Activated CD8-positive, alpha-beta T cell treated with anti-CD3 and anti-CD28 coated beads for 36 hours (primary cell): ENCODE data around the gene GSTM5. TPM values are rescaled to one million over a fixed set of nuclear protein-coding genes. Genes with fewer than 3 reads are reported as not detected.
"Not testable (repeated sequence)": the region's sequence is repeated elsewhere in the genome, so short reads cannot be mapped to it uniquely, and the experiment has no call there.

Experiments
- ATAC-seq: fragments of 200-7000 bp; cut with Tn5 transposase; one replicate; pipeline ENCODE4 v1.10.0; 2021; ENCODE audit warnings: mild to moderate bottlenecking, moderate library complexity
- CTCF ChIA-PET: fragments of 350-600 bp; sonication (Branson Sonifier 250); formaldehyde crosslinking; loops from one replicate; lab custom pipeline; 2021; ENCODE audit warnings: antibody characterized with exemption; lab: Charles Lee
- POLR2A ChIA-PET: fragments of 350-600 bp; sonication (Branson Sonifier 250); formaldehyde crosslinking; loops from one replicate; lab custom pipeline; 2021; ENCODE audit warnings: antibody characterized with exemption; lab: Charles Lee
- DNase-seq: peaks from one replicate; pipeline ENCODE4 v3.0.0-alpha.2; 2020
- H3K27ac Mint-ChIP-seq: one replicate; pipeline ENCODE4 v1.8.0; 2021; ENCODE audit warnings: mild to moderate bottlenecking, mixed read lengths
- H3K27me3 Mint-ChIP-seq: one replicate; pipeline ENCODE4 v1.8.0; 2021; ENCODE audit warnings: mixed read lengths
- H3K36me3 Mint-ChIP-seq: one replicate; pipeline ENCODE4 v1.8.0; 2021; ENCODE audit warnings: low read depth, mixed read lengths
- H3K4me1 Mint-ChIP-seq: one replicate; pipeline ENCODE4 v1.8.0; 2021; ENCODE audit warnings: low read depth, mixed read lengths
- H3K4me3 Mint-ChIP-seq: one replicate; pipeline ENCODE4 v1.8.0; 2021; ENCODE audit warnings: mild to moderate bottlenecking, moderate library complexity, mixed read lengths
- H3K9me3 Mint-ChIP-seq: one replicate; pipeline ENCODE4 v1.8.0; 2021; ENCODE audit warnings: mixed read lengths
- CTCF ChIP-seq: fragments of 200-600 bp; IDR thresholded peaks from one replicate; pipeline ENCODE4 v1.8.0; 2022; ENCODE audit warnings: antibody characterized with exemption, mild to moderate bottlenecking
- intact Hi-C: fragments of 100-400 bp; cut with micrococcal nuclease; formaldehyde crosslinking; loops from one replicate; pipeline ENCODE4 v1.10.0; 2022
- total RNA-seq, 2 experiments: library from RNA; stranded (reverse); gene quantifications; one replicate each; pipeline ENCODE4 v1.2.3, GENCODE V29; 2021

GSTM5 gene
- total RNA-seq, 2 experiments from 2014 or later: 0.49 to 0.50 TPM

- intact Hi-C loops: no loop called here
These were observed 53.4 kb downstream of the GSTM5 start for GRCh38 chr1:109765483-109765815.

GRCh38 chr1:109765896-109766615, 54.0 kb downstream of the GSTM5 start:
- no peak for DNase-seq
- H3K27me3 Mint-ChIP-seq: no peaks in the 10 kb centered on the region
- intact Hi-C loops: no loop called here
- no peak for TF ChIP-seq CTCF
- H3K9me3 Mint-ChIP-seq: no peaks in the 10 kb centered on the region
- H3K36me3 Mint-ChIP-seq: no peaks in the 10 kb centered on the region
- no peak for ATAC-seq
- H3K27ac Mint-ChIP-seq: no peak overlapping the region
- H3K4me1 Mint-ChIP-seq: no peaks in the 10 kb centered on the region
- ChIA-PET POLR2A (no interaction called here), CTCF (interaction anchor here (1.9 kb wide), 1 partner anchor 126 kb away, joined by 7 read pairs; no protein-coding TSS in a partner anchor)
- H3K4me3 Mint-ChIP-seq: no peak overlapping the region

More at GRCh38 chr1:109765483-109765815, 53.4 kb downstream of the GSTM5 start:
- DNase-seq (no peak), ATAC-seq (no peak)
- Mint-ChIP-seq H3K4me1 (no peaks in the 10 kb centered on the region), H3K27me3 (no peaks in the 10 kb centered on the region), H3K9me3 (no peaks in the 10 kb centered on the region), H3K27ac (no peak overlapping the region), H3K4me3 (no peak overlapping the region), H3K36me3 (no peaks in the 10 kb centered on the region)
- POLR2A ChIA-PET: no interaction called here
- CTCF ChIA-PET: interaction anchor here (1.9 kb wide), 1 partner anchor 125 kb away, joined by 7 read pairs; no protein-coding TSS in a partner anchor
- TF ChIP-seq CTCF: no peak

- H3K36me3 Mint-ChIP-seq, H3K27me3 Mint-ChIP-seq, CTCF ChIA-PET, DNase-seq, H3K4me1 Mint-ChIP-seq, POLR2A ChIA-PET, H3K9me3 Mint-ChIP-seq, H3K27ac Mint-ChIP-seq, H3K4me3 Mint-ChIP-seq, intact Hi-C loops, ATAC-seq: not testable (repeated sequence)
These were observed 55.1 kb downstream of the GSTM5 start for GRCh38 chr1:109766991-109767636.

Other genes starting within 250 kb of the GSTM5 start
- gene SYPL2, start 245.7 kb upstream of the GSTM5 start, total RNA-seq: not detected
- gene ATXN7L2, start 228.3 kb upstream of the GSTM5 start, total RNA-seq: 10 to 100 TPM; 11.2 to 13.7 TPM
- 1 to 10 TPM; 7.0 to 9.5 TPM for gene CYB561D1, start 218.2 kb upstream of the GSTM5 start, total RNA-seq
- gene AMIGO1, start 202.5 kb upstream of the GSTM5 start, total RNA-seq: 1 to 10 TPM; 1.3 to 1.7 TPM
- under 1 TPM in 1 of 2 experiments, not detected in 1; 0.22 TPM for gene GPR61, start 172.4 kb upstream of the GSTM5 start, total RNA-seq
- gene GNAI3, start 163.6 kb upstream of the GSTM5 start, total RNA-seq: 1 to 10 TPM; 7.5 to 7.7 TPM
- under 1 TPM; 0.81 to 0.88 TPM for gene GNAT2, start 92.6 kb upstream of the GSTM5 start, total RNA-seq
- 100 to 1,000 TPM; 107 to 119 TPM for gene AMPD2, start 92.4 kb upstream of the GSTM5 start, total RNA-seq
- 10 to 100 TPM in 1 of 2 experiments, 1 to 10 TPM in 1; 8.3 to 10.5 TPM for gene GSTM4, start 56.2 kb upstream of the GSTM5 start, total RNA-seq
- 10 to 100 TPM; 13.6 to 16.2 TPM for gene GSTM2, start 44.2 kb upstream of the GSTM5 start, total RNA-seq
- 10 to 100 TPM; 47.9 to 49.6 TPM for gene GSTM1, start 24.4 kb upstream of the GSTM5 start, total RNA-seq
- gene GSTM3, start 28.8 kb downstream of the GSTM5 start, total RNA-seq: 10 to 100 TPM; 40.8 to 42.0 TPM
- gene EPS8L3, start 51.7 kb downstream of the GSTM5 start, total RNA-seq: not detected
- 10 to 100 TPM; 28.3 to 33.3 TPM for gene CSF1, start 198.6 kb downstream of the GSTM5 start, total RNA-seq